ENCODE data around the gene EXOC6B.

Gene EXOC6B

GRCh38 chr2:72289283-72289682 is 536.5 kb downstream of the EXOC6B start:
- Histone ChIP-seq H3K9me3 (ENCODE audit: insufficient read depth, low read length) (no peaks in the 10 kb centered on the region), H3K4me1 (ENCODE audit: insufficient read depth, insufficient read length) (no peaks in the 10 kb centered on the region), H3K27me3 (ENCODE audit: insufficient read depth, insufficient read length) (no peaks in the 10 kb centered on the region), H3K36me3 (ENCODE audit: insufficient read depth, insufficient read length, low read length) (no peaks in the 10 kb centered on the region), H3K4me3 (ENCODE audit: insufficient read length, low read depth) (no peak overlapping the region), H3K9ac (ENCODE audit: insufficient read length, low read depth) (no peak overlapping the region)
- TF ChIP-seq YY1 (IDR thresholded peaks at IDR 0.05; ENCODE audit: insufficient read depth, insufficient read length), result no peak
- no peak for TF ChIP-seq ZNF274 (IDR thresholded peaks at IDR 0.05; ENCODE audit: low read depth, low read length)
- no peak for DNase-seq (ENCODE audit: low read depth, low spot score)

- Histone ChIP-seq H3K4me3 (ENCODE audit: insufficient read length, low read depth) (no peak overlapping the region), H3K27me3 (ENCODE audit: insufficient read depth, insufficient read length) (no peaks in the 10 kb centered on the region), H3K9ac (ENCODE audit: insufficient read length, low read depth) (no peak overlapping the region), H3K4me1 (ENCODE audit: insufficient read depth, insufficient read length) (no peaks in the 10 kb centered on the region), H3K36me3 (ENCODE audit: insufficient read depth, insufficient read length, low read length) (no peaks in the 10 kb centered on the region), H3K9me3 (ENCODE audit: insufficient read depth, low read length) (no peaks in the 10 kb centered on the region)
- TF ChIP-seq YY1 (IDR thresholded peaks at IDR 0.05; ENCODE audit: insufficient read depth, insufficient read length), result no peak
- DNase-seq (ENCODE audit: low read depth, low spot score), result no peak
Observed at GRCh38 chr2:72278046-72278445, 547.8 kb downstream of the EXOC6B start.

DNA sequence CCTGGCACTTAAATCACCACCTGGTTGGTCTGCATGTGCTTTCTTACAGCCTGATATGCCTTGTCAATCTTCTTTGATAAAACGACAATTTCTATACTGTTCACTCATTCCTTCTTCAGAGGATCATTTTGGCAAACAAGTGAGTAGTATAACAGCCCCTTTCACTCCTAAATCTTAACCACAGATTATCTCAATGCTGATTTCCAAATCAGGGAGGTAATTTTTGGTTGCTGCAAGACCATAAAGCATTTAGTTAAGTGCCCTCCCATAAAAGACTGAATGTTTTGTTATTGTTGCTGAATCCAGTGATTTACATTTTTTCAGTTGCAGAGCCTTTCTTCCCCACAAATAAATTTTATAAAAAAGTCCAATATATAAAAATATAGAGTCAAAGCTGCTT is 549.0 kb downstream of the EXOC6B start:
- DNase-seq (ENCODE audit: low read depth, low spot score), result no peak
- Histone ChIP-seq H3K36me3 (ENCODE audit: insufficient read depth, insufficient read length, low read length) (no peaks in the 10 kb centered on the region), H3K4me3 (ENCODE audit: insufficient read length, low read depth) (no peak overlapping the region), H3K9ac (ENCODE audit: insufficient read length, low read depth) (no peak overlapping the region), H3K4me1 (ENCODE audit: insufficient read depth, insufficient read length) (no peaks in the 10 kb centered on the region), H3K27me3 (ENCODE audit: insufficient read depth, insufficient read length) (no peaks in the 10 kb centered on the region), H3K9me3 (ENCODE audit: insufficient read depth, low read length) (no peaks in the 10 kb centered on the region)
- TF ChIP-seq YY1 (IDR thresholded peaks at IDR 0.05; ENCODE audit: insufficient read depth, insufficient read length), result no peak
- TF ChIP-seq SUZ12 (IDR thresholded peaks at IDR 0.05; ENCODE audit: extremely low read depth, insufficient read depth, insufficient read length), result no peak
- no peak for TF ChIP-seq ZNF274 (IDR thresholded peaks at IDR 0.05; ENCODE audit: low read depth, low read length)

- no peaks in the 10 kb centered on the region for H3K36me3 ChIP-seq (ENCODE audit: insufficient read depth, insufficient read length, low read length)
- no peak overlapping the region for H3K9ac ChIP-seq (ENCODE audit: insufficient read length, low read depth)
- no peaks in the 10 kb centered on the region for H3K27me3 ChIP-seq (ENCODE audit: insufficient read depth, insufficient read length)
- no peaks in the 10 kb centered on the region for H3K9me3 ChIP-seq (ENCODE audit: insufficient read depth, low read length)
- TF ChIP-seq YY1 (IDR thresholded peaks at IDR 0.05; ENCODE audit: insufficient read depth, insufficient read length), result no peak
- no peak for TF ChIP-seq ZNF274 (IDR thresholded peaks at IDR 0.05; ENCODE audit: low read depth, low read length)
- TF ChIP-seq SUZ12 (IDR thresholded peaks at IDR 0.05; ENCODE audit: extremely low read depth, insufficient read depth, insufficient read length), result no peak
- DNase-seq (ENCODE audit: low read depth, low spot score), result no peak
- H3K4me1 ChIP-seq (ENCODE audit: insufficient read depth, insufficient read length), result no peaks in the 10 kb centered on the region
- H3K4me3 ChIP-seq (ENCODE audit: insufficient read length, low read depth), result no peak overlapping the region
Observed at GRCh38 chr2:72276356-72276755, 549.5 kb downstream of the EXOC6B start.

- TF ChIP-seq ZNF274 (IDR thresholded peaks at IDR 0.05; ENCODE audit: low read depth, low read length) (no peak), SUZ12 (IDR thresholded peaks at IDR 0.05; ENCODE audit: extremely low read depth, insufficient read depth, insufficient read length) (no peak), YY1 (IDR thresholded peaks at IDR 0.05; ENCODE audit: insufficient read depth, insufficient read length) (no peak)
- no peaks in the 10 kb centered on the region for H3K9me3 ChIP-seq (ENCODE audit: insufficient read depth, low read length)
- no peaks in the 10 kb centered on the region for H3K36me3 ChIP-seq (ENCODE audit: insufficient read depth, insufficient read length, low read length)
- no peak overlapping the region for H3K4me3 ChIP-seq (ENCODE audit: insufficient read length, low read depth)
- H3K4me1 ChIP-seq (ENCODE audit: insufficient read depth, insufficient read length), result no peaks in the 10 kb centered on the region
- no peak overlapping the region for H3K9ac ChIP-seq (ENCODE audit: insufficient read length, low read depth)
- no peaks in the 10 kb centered on the region for H3K27me3 ChIP-seq (ENCODE audit: insufficient read depth, insufficient read length)
- DNase-seq (ENCODE audit: low read depth, low spot score), result no peak
Observed at GRCh38 chr2:72275084-72275483, 550.7 kb downstream of the EXOC6B start.

DNA sequence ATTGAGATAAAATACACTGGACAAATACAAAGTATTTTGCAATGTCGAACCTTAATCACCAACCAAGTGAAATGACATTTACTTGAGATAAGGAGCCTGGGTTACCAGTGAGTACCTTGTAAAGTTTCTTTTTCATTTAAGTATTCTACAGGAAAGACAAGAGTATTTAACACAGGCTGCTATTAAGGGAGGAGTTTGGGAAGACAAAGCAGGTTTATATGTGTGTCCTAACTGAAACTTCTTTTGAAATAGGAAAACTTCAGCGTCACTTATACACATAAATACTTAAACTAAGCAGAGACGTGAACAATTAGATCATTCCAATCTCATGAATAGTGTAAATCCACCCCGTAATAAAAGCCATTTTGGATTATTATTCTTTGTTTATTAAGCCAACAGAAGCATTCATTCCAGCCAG is 551.4 kb downstream of the EXOC6B start:
- H3K9me3 ChIP-seq (ENCODE audit: insufficient read depth, low read length), result no peaks in the 10 kb centered on the region
- no peaks in the 10 kb centered on the region for H3K4me1 ChIP-seq (ENCODE audit: insufficient read depth, insufficient read length)
- TF ChIP-seq YY1 (IDR thresholded peaks at IDR 0.05; ENCODE audit: insufficient read depth, insufficient read length) (no peak), SUZ12 (IDR thresholded peaks at IDR 0.05; ENCODE audit: extremely low read depth, insufficient read depth, insufficient read length) (no peak)
- no peak overlapping the region for H3K4me3 ChIP-seq (ENCODE audit: insufficient read length, low read depth)
- no peak for DNase-seq (ENCODE audit: low read depth, low spot score)
- no peaks in the 10 kb centered on the region for H3K36me3 ChIP-seq (ENCODE audit: insufficient read depth, insufficient read length, low read length)
- H3K27me3 ChIP-seq (ENCODE audit: insufficient read depth, insufficient read length), result no peaks in the 10 kb centered on the region
- H3K9ac ChIP-seq (ENCODE audit: insufficient read length, low read depth), result no peak overlapping the region

- no peak for DNase-seq (ENCODE audit: low read depth, low spot score)
- Histone ChIP-seq H3K4me1 (ENCODE audit: insufficient read depth, insufficient read length) (no peaks in the 10 kb centered on the region), H3K9ac (ENCODE audit: insufficient read length, low read depth) (no peak overlapping the region), H3K27me3 (ENCODE audit: insufficient read depth, insufficient read length) (no peaks in the 10 kb centered on the region), H3K9me3 (ENCODE audit: insufficient read depth, low read length) (no peaks in the 10 kb centered on the region), H3K4me3 (ENCODE audit: insufficient read length, low read depth) (no peak overlapping the region), H3K36me3 (ENCODE audit: insufficient read depth, insufficient read length, low read length) (no peaks in the 10 kb centered on the region)
- TF ChIP-seq ZNF274 (IDR thresholded peaks at IDR 0.05; ENCODE audit: low read depth, low read length) (no peak), SUZ12 (IDR thresholded peaks at IDR 0.05; ENCODE audit: extremely low read depth, insufficient read depth, insufficient read length) (no peak), YY1 (IDR thresholded peaks at IDR 0.05; ENCODE audit: insufficient read depth, insufficient read length) (no peak)
Observed at GRCh38 chr2:72273384-72273783, 552.4 kb downstream of the EXOC6B start.

Measured in NT2/D1 (cell line).